ENCODE measurements around the gene MAP2K3. TPM values are rescaled to one million over a fixed set of nuclear protein-coding genes. Genes with fewer than 3 reads are reported as not detected.

Gene MAP2K3
- total and polyA plus RNA-seq, 12 donors, result 28.9 to 103 (median 60.4) TPM

Other genes starting within 250 kb of the MAP2K3 start
- 100 to 1,000 TPM; 121 to 218 (median 182) TPM for gene USP22, start 241.7 kb upstream of the MAP2K3 start, total RNA-seq
- 10 to 100 TPM; 26.6 to 47.4 TPM for gene USP22, start 241.7 kb upstream of the MAP2K3 start, polyA plus RNA-seq
- 10 to 100 TPM; 17.1 to 48.0 (median 26.0) TPM for gene DHRS7B, start 157.7 kb upstream of the MAP2K3 start, total RNA-seq
- 10 to 100 TPM; 48.6 TPM for gene DHRS7B, start 157.7 kb upstream of the MAP2K3 start, polyA plus RNA-seq
- gene TMEM11, start 70.5 kb upstream of the MAP2K3 start, total RNA-seq, result 10 to 100 TPM; 20.8 to 37.2 (median 27.6) TPM
- 10 to 100 TPM; 50.8 to 54.1 TPM for gene TMEM11, start 70.5 kb upstream of the MAP2K3 start, polyA plus RNA-seq
- gene NATD1, start 31.3 kb upstream of the MAP2K3 start, total RNA-seq, result 10 to 100 TPM; 11.9 to 23.1 (median 19.6) TPM
- 1 to 10 TPM; 3.1 to 4.0 TPM for gene NATD1, start 31.3 kb upstream of the MAP2K3 start, polyA plus RNA-seq
- 10 to 100 TPM in 2 of 10 donors, 1 to 10 TPM in 8; 7.2 to 14.7 (median 8.7) TPM for gene KCNJ12, start 91.6 kb downstream of the MAP2K3 start, total RNA-seq
- 1 to 10 TPM; 2.8 to 4.0 TPM for gene KCNJ12, start 91.6 kb downstream of the MAP2K3 start, polyA plus RNA-seq

Measured in heart right ventricle (tissue), 12 donors.